H1 (cell line): Measurements from ENCODE around the gene AAMDC. TPM values are rescaled to one million over a fixed set of nuclear protein-coding genes. Genes with fewer than 3 reads are reported as not detected.

ENCODE experiments used
- EP300 ChIP-seq, 2 experiments: IDR thresholded peaks; 1 replicate in 1 of 2; 2 replicates in 1 of 2; pipeline ENCODE4 v1.6.1; 2011 to 2012; ENCODE audit warnings: low read depth in 2 of 2, low read length in 2 of 2, mild to moderate bottlenecking in 2 of 2, borderline replicate concordance in 1 of 2, inconsistent platforms in 1 of 2, moderate library complexity in 1 of 2
- polyA plus RNA-seq, 7 experiments: library from polyadenylated mRNA; depleted of rRNA in 3 of 7; stranded (reverse) in 5 of 7; unstranded in 2 of 7; fragments of >200 nt in 5 of 7; fragments of 200-250 nt in 2 of 7; gene quantifications; 1 replicate in 5 of 7; 2 replicates in 1 of 7; 4 replicates in 1 of 7; pipeline versions ENCODE4 v1.2.1 to v1.2.3, GENCODE V29; 2011 to 2013; ENCODE audit warnings: missing spikeins in 2 of 7, mixed read lengths in 2 of 7
- total RNA-seq: library from RNA; stranded (reverse); fragmentation: NEBNext Ultra II Directional; extraction: Animal tissue kit (Norgen Biotek cat#: 25700); gene quantifications from 2 replicates; pipeline ENCODE4 v1.2.1, GENCODE V29; 2021
- TF ChIP-seq, protein P1 (sequence below): fragments of 300-600 bp; sonication (generic); IDR thresholded peaks from 2 replicates; pipeline ENCODE4 v1.7.1; 2012; ENCODE audit warnings: low read length, moderate library complexity, mild to moderate bottlenecking, inconsistent platforms; ENCODE audit not compliant: insufficient replicate concordance

The AAMDC gene
- total and polyA plus RNA-seq, 2 of the 8 experiments (the other 6 are each of a cell fraction or from before 2014, with no cell fraction given) = 17.2 to 19.5 TPM

DNA sequence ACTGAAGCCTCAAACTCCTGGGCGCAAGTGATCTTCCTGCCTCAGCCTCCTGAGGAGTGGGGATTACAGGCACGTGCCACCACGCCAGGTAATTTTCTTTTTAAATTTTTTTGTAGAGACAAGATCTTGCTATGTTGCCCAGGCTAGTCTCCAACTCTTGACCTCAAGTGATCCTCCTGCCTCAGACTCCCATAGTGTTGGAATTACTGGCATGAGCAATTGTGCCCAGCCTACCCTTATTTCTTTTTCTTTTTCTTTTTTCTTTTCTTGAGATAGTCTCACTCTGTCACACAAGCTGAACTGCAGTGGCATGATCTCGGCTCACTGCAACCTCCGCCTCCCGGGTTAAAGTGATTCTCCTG, 63.9 kb downstream of the AAMDC start (continued):
- TF ChIP-seq, protein P1, sequence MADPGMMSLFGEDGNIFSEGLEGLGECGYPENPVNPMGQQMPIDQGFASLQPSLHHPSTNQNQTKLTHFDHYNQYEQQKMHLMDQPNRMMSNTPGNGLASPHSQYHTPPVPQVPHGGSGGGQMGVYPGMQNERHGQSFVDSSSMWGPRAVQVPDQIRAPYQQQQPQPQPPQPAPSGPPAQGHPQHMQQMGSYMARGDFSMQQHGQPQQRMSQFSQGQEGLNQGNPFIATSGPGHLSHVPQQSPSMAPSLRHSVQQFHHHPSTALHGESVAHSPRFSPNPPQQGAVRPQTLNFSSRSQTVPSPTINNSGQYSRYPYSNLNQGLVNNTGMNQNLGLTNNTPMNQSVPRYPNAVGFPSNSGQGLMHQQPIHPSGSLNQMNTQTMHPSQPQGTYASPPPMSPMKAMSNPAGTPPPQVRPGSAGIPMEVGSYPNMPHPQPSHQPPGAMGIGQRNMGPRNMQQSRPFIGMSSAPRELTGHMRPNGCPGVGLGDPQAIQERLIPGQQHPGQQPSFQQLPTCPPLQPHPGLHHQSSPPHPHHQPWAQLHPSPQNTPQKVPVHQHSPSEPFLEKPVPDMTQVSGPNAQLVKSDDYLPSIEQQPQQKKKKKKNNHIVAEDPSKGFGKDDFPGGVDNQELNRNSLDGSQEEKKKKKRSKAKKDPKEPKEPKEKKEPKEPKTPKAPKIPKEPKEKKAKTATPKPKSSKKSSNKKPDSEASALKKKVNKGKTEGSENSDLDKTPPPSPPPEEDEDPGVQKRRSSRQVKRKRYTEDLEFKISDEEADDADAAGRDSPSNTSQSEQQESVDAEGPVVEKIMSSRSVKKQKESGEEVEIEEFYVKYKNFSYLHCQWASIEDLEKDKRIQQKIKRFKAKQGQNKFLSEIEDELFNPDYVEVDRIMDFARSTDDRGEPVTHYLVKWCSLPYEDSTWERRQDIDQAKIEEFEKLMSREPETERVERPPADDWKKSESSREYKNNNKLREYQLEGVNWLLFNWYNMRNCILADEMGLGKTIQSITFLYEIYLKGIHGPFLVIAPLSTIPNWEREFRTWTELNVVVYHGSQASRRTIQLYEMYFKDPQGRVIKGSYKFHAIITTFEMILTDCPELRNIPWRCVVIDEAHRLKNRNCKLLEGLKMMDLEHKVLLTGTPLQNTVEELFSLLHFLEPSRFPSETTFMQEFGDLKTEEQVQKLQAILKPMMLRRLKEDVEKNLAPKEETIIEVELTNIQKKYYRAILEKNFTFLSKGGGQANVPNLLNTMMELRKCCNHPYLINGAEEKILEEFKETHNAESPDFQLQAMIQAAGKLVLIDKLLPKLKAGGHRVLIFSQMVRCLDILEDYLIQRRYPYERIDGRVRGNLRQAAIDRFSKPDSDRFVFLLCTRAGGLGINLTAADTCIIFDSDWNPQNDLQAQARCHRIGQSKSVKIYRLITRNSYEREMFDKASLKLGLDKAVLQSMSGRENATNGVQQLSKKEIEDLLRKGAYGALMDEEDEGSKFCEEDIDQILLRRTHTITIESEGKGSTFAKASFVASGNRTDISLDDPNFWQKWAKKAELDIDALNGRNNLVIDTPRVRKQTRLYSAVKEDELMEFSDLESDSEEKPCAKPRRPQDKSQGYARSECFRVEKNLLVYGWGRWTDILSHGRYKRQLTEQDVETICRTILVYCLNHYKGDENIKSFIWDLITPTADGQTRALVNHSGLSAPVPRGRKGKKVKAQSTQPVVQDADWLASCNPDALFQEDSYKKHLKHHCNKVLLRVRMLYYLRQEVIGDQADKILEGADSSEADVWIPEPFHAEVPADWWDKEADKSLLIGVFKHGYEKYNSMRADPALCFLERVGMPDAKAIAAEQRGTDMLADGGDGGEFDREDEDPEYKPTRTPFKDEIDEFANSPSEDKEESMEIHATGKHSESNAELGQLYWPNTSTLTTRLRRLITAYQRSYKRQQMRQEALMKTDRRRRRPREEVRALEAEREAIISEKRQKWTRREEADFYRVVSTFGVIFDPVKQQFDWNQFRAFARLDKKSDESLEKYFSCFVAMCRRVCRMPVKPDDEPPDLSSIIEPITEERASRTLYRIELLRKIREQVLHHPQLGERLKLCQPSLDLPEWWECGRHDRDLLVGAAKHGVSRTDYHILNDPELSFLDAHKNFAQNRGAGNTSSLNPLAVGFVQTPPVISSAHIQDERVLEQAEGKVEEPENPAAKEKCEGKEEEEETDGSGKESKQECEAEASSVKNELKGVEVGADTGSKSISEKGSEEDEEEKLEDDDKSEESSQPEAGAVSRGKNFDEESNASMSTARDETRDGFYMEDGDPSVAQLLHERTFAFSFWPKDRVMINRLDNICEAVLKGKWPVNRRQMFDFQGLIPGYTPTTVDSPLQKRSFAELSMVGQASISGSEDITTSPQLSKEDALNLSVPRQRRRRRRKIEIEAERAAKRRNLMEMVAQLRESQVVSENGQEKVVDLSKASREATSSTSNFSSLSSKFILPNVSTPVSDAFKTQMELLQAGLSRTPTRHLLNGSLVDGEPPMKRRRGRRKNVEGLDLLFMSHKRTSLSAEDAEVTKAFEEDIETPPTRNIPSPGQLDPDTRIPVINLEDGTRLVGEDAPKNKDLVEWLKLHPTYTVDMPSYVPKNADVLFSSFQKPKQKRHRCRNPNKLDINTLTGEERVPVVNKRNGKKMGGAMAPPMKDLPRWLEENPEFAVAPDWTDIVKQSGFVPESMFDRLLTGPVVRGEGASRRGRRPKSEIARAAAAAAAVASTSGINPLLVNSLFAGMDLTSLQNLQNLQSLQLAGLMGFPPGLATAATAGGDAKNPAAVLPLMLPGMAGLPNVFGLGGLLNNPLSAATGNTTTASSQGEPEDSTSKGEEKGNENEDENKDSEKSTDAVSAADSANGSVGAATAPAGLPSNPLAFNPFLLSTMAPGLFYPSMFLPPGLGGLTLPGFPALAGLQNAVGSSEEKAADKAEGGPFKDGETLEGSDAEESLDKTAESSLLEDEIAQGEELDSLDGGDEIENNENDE = no peak
- TF ChIP-seq EP300 (IDR thresholded peaks at IDR 0.05; ENCODE audit: borderline replicate concordance in 1 of 2, low read depth in 2 of 2, low read length in 2 of 2) = no peak
